Endothelial cell (in vitro differentiated cells): ENCODE data around the gene OCA2. TPM values are rescaled to one million over a fixed set of nuclear protein-coding genes. Genes with fewer than 3 reads are reported as not detected.

ENCODE experiments used
- DNase-seq: peaks from one replicate; pipeline ENCODE4 v3.0.0; 2021; ENCODE audit warnings: low spot score
- H3K27ac Mint-ChIP-seq: one replicate; pipeline ENCODE4 v1.8.0; 2021; ENCODE audit warnings: mixed read lengths, inconsistent platforms; ENCODE audit not compliant: unreplicated experiment
- H3K27me3 Mint-ChIP-seq: one replicate; pipeline ENCODE4 v1.8.0; 2021; ENCODE audit warnings: mild to moderate bottlenecking, moderate library complexity, mixed read lengths, inconsistent platforms; ENCODE audit not compliant: unreplicated experiment
- H3K36me3 Mint-ChIP-seq: one replicate; pipeline ENCODE4 v1.8.0; 2021; ENCODE audit warnings: mild to moderate bottlenecking, low read depth, mixed read lengths, inconsistent platforms; ENCODE audit not compliant: unreplicated experiment
- H3K4me1 Mint-ChIP-seq: one replicate; pipeline ENCODE4 v1.8.0; 2021; ENCODE audit warnings: mild to moderate bottlenecking, mixed read lengths, inconsistent platforms; ENCODE audit not compliant: unreplicated experiment
- H3K4me3 Mint-ChIP-seq: one replicate; pipeline ENCODE4 v1.8.0; 2021; ENCODE audit warnings: mild to moderate bottlenecking, mixed read lengths, inconsistent platforms; ENCODE audit not compliant: unreplicated experiment
- H3K9me3 Mint-ChIP-seq: one replicate; pipeline ENCODE4 v1.8.0; 2021; ENCODE audit warnings: mixed read lengths, inconsistent platforms; ENCODE audit not compliant: unreplicated experiment
- CTCF ChIP-seq: fragments of 200-600 bp; sonication (generic); IDR thresholded peaks from one replicate; pipeline ENCODE4 v1.5.0; 2021; ENCODE audit warnings: antibody characterized with exemption; ENCODE audit not compliant: unreplicated experiment
- total RNA-seq: library from RNA; stranded (reverse); fragmentation: NEBNext Ultra II Directional; extraction: Animal tissue kit (Norgen Biotek cat#: 25700); gene quantifications from one replicate; pipeline ENCODE4 v1.2.1, GENCODE V29; 2021; ENCODE audit not compliant: unreplicated experiment

The OCA2 gene
- total RNA-seq, 1 donor from 2014 or later, result not detected

GRCh38 chr15:27731776-27732175, 367.3 kb downstream of the OCA2 start:
- no peaks in the 10 kb centered on the region for H3K36me3 Mint-ChIP-seq
- no peak for DNase-seq
- H3K27ac Mint-ChIP-seq, result no peak overlapping the region
- H3K9me3 Mint-ChIP-seq, result no peaks in the 10 kb centered on the region
- peaks cover 15% of the 10 kb centered on the region for H3K4me1 Mint-ChIP-seq
- peaks cover 2% of the 10 kb centered on the region for H3K27me3 Mint-ChIP-seq
- H3K4me3 Mint-ChIP-seq, result no peak overlapping the region
- TF ChIP-seq CTCF, result no peak

- Mint-ChIP-seq H3K4me1 (peaks cover 15% of the 10 kb centered on the region), H3K27ac (no peak overlapping the region), H3K9me3 (no peaks in the 10 kb centered on the region), H3K4me3 (no peak overlapping the region), H3K27me3 (peaks cover 2% of the 10 kb centered on the region), H3K36me3 (no peaks in the 10 kb centered on the region)
- DNase-seq, result no peak
- TF ChIP-seq CTCF, result no peak
Observed at GRCh38 chr15:27730868-27731267, 368.2 kb downstream of the OCA2 start.

- no peak for DNase-seq
- Mint-ChIP-seq H3K36me3 (no peaks in the 10 kb centered on the region), H3K4me1 (peaks cover 15% of the 10 kb centered on the region), H3K27ac (no peak overlapping the region), H3K9me3 (no peaks in the 10 kb centered on the region), H3K27me3 (peaks cover 4% of the 10 kb centered on the region), H3K4me3 (no peak overlapping the region)
- no peak for TF ChIP-seq CTCF
Observed at GRCh38 chr15:27725731-27726130, 373.4 kb downstream of the OCA2 start.

- no peak overlapping the region for H3K27ac Mint-ChIP-seq
Observed at GRCh38 chr15:27723821-27724220, 375.3 kb downstream of the OCA2 start.

GRCh38 chr15:27722102-27722501, 377.0 kb downstream of the OCA2 start:
- H3K27me3 Mint-ChIP-seq, result peaks cover 2% of the 10 kb centered on the region
- H3K27ac Mint-ChIP-seq, result no peak overlapping the region
- DNase-seq, result no peak
- no peak overlapping the region for H3K4me3 Mint-ChIP-seq
- no peaks in the 10 kb centered on the region for H3K36me3 Mint-ChIP-seq
- H3K4me1 Mint-ChIP-seq, result no peaks in the 10 kb centered on the region
- no peaks in the 10 kb centered on the region for H3K9me3 Mint-ChIP-seq
- no peak for TF ChIP-seq CTCF

More at GRCh38 chr15:27723821-27724220, 375.3 kb downstream of the OCA2 start:
- Mint-ChIP-seq H3K36me3 (no peaks in the 10 kb centered on the region), H3K9me3 (no peaks in the 10 kb centered on the region), H3K27me3 (peaks cover 4% of the 10 kb centered on the region), H3K4me1 (peaks cover 12% of the 10 kb centered on the region), H3K4me3 (no peak overlapping the region)
- no peak for TF ChIP-seq CTCF
- no peak for DNase-seq
